ENCODE data around the gene C2orf78. TPM values are rescaled to one million over a fixed set of nuclear protein-coding genes. Genes with fewer than 3 reads are reported as not detected.

The C2orf78 gene
- total RNA-seq, 2 donors from 2014 or later: 0.91 TPM; not detected in 1

- Histone ChIP-seq H3K4me3 (no peak overlapping the region), H3K27ac (peak overlapping the region; percentile 33 to 50), H3K27me3 (replicated peaks; ENCODE audit: insufficient read depth) (no peaks in the 10 kb centered on the region), H3K9me3 (no peaks in the 10 kb centered on the region), H3K36me3 (no peaks in the 10 kb centered on the region), H3K4me1 (replicated peaks) (peaks cover 7% of the 10 kb centered on the region)
- 57% methylated on average over 5 of the region's 5 CpGs for WGBS
- no peak for TF ChIP-seq POLR2A (IDR thresholded peaks at IDR 0.05)
- TF ChIP-seq CTCF (IDR thresholded peaks at IDR 0.05): no peak
- TF ChIP-seq POLR2AphosphoS5 (IDR thresholded peaks at IDR 0.05): no peak
- DNase-seq (ENCODE audit: low spot score): no peak
- intact Hi-C loops (cut with DNase I): no loop called here
Measured at GRCh38 chr2:73841912-73842738, 58.1 kb downstream of the C2orf78 start.

GRCh38 chr2:73842739-73843019, 58.7 kb downstream of the C2orf78 start:
- DNase-seq (ENCODE audit: low spot score): no peak
- Histone ChIP-seq H3K4me1 (replicated peaks) (peaks cover 7% of the 10 kb centered on the region), H3K4me3 (no peak overlapping the region), H3K36me3 (peaks cover 0 to 4% of the 10 kb centered on the region in 2 donors), H3K9me3 (no peaks in the 10 kb centered on the region), H3K27me3 (replicated peaks; ENCODE audit: insufficient read depth) (no peaks in the 10 kb centered on the region), H3K27ac (peak overlapping the region; percentile 25 to 50)
- WGBS: 49% methylated on average over 1 of the region's 1 CpG
- intact Hi-C loops (cut with DNase I): no loop called here
- TF ChIP-seq POLR2AphosphoS5 (IDR thresholded peaks at IDR 0.05) (no peak), POLR2A (IDR thresholded peaks at IDR 0.05) (no peak), CTCF (IDR thresholded peaks at IDR 0.05) (no peak)

DNA sequence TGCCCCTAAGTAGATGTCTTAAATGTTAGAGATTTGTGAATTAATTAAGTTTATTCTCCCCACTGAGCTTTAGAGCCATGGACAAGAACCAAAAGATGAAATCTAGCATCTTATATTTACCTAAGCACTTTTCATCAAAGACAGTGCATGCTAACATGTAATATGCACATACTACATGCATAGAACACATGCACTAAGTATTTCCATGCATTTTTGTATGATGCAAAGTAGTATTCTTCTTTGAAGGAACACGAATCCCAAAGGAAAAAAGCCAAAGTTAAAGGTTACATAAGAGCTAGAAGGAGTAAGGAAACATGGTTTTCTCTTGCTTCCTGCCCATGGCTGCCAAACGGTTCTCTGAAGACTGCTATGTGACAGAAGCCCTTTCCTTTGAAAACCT, 60.1 kb downstream of the C2orf78 start:
- no peak for DNase-seq (ENCODE audit: low spot score)
- WGBS: 61% methylated on average over 2 of the region's 2 CpGs
- TF ChIP-seq POLR2A (IDR thresholded peaks at IDR 0.05): no peak
- TF ChIP-seq CTCF (IDR thresholded peaks at IDR 0.05): no peak
- TF ChIP-seq POLR2AphosphoS5 (IDR thresholded peaks at IDR 0.05): no peak
- H3K9me3 ChIP-seq: no peaks in the 10 kb centered on the region
- no peak overlapping the region for H3K27ac ChIP-seq
- intact Hi-C loops (cut with DNase I): no loop called here
- no peak overlapping the region for H3K4me3 ChIP-seq
- H3K36me3 ChIP-seq: peaks cover 0 to 8% of the 10 kb centered on the region in 2 donors
- no peaks in the 10 kb centered on the region for H3K27me3 ChIP-seq (replicated peaks; ENCODE audit: insufficient read depth)
- peaks cover 4% of the 10 kb centered on the region for H3K4me1 ChIP-seq (replicated peaks)

DNA sequence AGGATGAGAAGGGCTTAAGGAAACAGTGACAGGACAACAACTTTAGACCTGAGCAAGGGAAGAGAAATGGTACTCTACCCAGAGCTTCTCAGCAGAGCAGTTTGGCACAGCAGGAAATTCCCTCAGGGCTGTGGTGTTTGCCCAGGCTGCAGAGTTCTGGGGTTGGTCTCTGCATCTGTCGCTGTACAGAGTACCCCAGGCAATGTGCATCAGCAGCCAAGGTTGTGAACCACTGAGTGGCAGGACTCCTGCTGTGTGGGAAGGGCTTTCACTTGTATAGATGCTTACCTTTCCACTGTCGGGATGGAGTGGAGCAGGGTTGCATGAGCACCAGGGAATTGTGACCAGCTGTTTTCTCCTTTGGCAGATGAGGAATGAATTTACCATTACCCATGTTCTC, 66.0 kb downstream of the C2orf78 start:
- Histone ChIP-seq H3K9me3 (no peaks in the 10 kb centered on the region), H3K27ac (no peak overlapping the region), H3K36me3 (peaks cover 0 to 8% of the 10 kb centered on the region in 2 donors), H3K4me3 (no peak overlapping the region), H3K4me1 (replicated peaks) (no peaks in the 10 kb centered on the region), H3K27me3 (replicated peaks; ENCODE audit: insufficient read depth) (no peaks in the 10 kb centered on the region)
- DNase-seq (ENCODE audit: low spot score): no peak
- intact Hi-C loops (cut with DNase I): no loop called here
- no peak for TF ChIP-seq POLR2A (IDR thresholded peaks at IDR 0.05)
- no peak for TF ChIP-seq CTCF (IDR thresholded peaks at IDR 0.05)
- TF ChIP-seq POLR2AphosphoS5 (IDR thresholded peaks at IDR 0.05): no peak
- WGBS: 97% methylated on average over 2 of the region's 2 CpGs

DNA sequence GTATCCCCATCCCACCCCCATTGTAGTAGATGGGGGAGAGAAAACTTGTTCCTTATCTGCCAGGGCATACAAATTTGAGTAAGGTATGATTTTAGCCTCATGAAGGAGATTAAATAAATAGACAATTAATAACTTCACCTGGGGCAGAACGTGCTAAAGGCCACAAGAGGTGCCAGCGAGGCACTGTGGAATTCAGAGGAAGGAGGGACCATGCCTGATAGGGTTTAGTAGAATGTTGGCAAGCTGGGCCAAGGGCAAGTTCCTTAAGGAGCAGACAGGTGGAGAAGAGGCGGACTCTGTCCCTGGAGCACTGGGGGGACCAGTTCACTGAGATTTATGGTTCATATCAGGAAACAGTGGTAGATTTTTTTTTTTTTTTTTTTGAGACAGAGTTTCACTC, 67.3 kb downstream of the C2orf78 start:
- Histone ChIP-seq H3K4me1 (replicated peaks) (no peaks in the 10 kb centered on the region), H3K4me3 (no peak overlapping the region), H3K27ac (no peak overlapping the region), H3K27me3 (replicated peaks; ENCODE audit: insufficient read depth) (no peaks in the 10 kb centered on the region), H3K9me3 (no peaks in the 10 kb centered on the region), H3K36me3 (peaks cover 0 to 8% of the 10 kb centered on the region in 2 donors)
- DNase-seq (ENCODE audit: low spot score): no peak
- 72% methylated on average over 3 of the region's 3 CpGs for WGBS
- intact Hi-C loops (cut with DNase I): no loop called here
- no peak for TF ChIP-seq POLR2AphosphoS5 (IDR thresholded peaks at IDR 0.05)
- TF ChIP-seq POLR2A (IDR thresholded peaks at IDR 0.05): no peak
- no peak for TF ChIP-seq CTCF (IDR thresholded peaks at IDR 0.05)
